H54 (cell line): Measurements from ENCODE around the gene EVI5L.
"Not testable (repeated sequence)": the region's sequence is repeated elsewhere in the genome, so short reads cannot be mapped to it uniquely, and the experiment has no call there.

Experiments used
- DNase-seq: peaks from one replicate; pipeline ENCODE4 v3.0.0; 2011; ENCODE audit warnings: low spot score, mixed read lengths; ENCODE audit not compliant: insufficient read length
- FAIRE-seq: peaks from 3 replicates; lab custom pipeline; 2011; peaks lifted over from hg19 to GRCh38; lab: Jason Lieb, UNC
- POLR2A ChIP-seq: IDR thresholded peaks from 2 replicates; pipeline ENCODE4 v1.6.1; 2011; ENCODE audit warnings: low read depth, mild to moderate bottlenecking, low read length

Gene EVI5L

GRCh38 chr19:7829561-7830271, at the start of gene EVI5L:
Gene EVI5L (plus strand): TSS chr19:7830218. CDS start chr19:7846543, 16,325 bp downstream.
- FAIRE-seq: peak; percentile 94

DNA sequence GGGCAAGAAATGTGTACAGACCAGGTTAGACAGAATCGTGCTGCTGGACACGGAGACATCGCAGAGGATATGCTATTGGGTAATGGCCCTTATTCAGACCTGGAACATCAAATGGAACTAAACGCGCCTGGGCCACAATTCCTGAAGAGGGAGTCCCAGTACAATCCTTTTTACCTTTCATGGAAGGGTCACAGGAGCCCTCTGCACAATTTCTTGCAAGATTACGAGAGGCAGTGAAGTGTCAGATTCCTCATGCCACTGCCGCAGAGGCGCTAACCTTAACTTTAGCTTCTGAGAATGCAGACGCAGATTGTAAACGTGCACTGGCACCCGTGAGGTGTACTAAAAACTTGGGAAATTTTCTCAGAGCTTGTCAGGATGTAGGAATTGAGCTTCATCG, 48.9 kb upstream of the EVI5L start:
- DNase-seq: no peak
- TF ChIP-seq POLR2A: no peak
- no peak for FAIRE-seq

More at GRCh38 chr19:7829561-7830271, at the start of gene EVI5L:
- DNase-seq: peak; percentile 94
- TF ChIP-seq POLR2A: no peak

DNA sequence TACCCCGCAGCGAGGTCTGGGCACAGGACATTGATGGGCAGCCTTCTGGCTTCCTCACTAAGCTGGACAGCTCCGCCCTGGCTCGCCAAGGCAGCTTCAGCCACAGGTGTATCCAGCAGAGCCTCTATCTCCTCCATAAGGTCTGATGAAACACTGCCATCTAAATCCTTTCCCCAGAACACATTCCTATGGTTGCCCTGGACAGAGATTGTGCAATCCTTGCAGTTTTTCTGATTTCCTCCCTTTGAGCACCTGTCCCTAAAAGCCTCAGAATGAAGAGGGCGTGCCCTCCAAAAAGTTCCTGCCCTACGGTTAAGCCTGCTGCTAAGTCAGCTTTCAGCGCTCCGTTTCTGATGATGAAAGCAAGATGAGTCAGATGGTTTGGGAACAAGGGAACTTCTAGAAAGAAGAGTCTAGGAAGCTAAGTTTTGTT, 46.0 kb upstream of the EVI5L start:
- DNase-seq: peak; percentile 64
- peak; percentile 60 for FAIRE-seq
- no peak for TF ChIP-seq POLR2A

GRCh38 chr19:7784856-7785255, 45.2 kb upstream of the EVI5L start:
- DNase-seq (no peak), FAIRE-seq (no peak)
- no peak for TF ChIP-seq POLR2A

DNA sequence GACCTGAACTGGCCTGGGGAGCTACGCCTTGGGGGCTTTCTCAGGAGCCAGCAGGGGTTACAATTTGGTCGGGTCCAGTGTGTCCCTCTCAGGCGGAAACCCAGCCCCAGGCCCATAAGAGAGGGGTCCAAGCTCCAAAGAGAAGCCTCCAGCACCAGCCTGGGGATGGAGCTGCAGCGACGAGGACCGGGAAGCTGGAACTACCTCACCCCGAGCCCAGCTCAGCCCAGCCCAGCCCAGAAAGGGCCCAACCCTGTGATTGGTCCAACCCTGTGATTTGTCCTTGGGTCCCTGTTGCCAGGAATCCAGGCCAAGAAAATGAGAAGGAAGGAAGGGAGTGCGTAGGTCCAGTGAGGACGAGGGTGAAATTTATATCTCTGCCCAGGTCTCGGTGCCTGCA, 42.9 kb upstream of the EVI5L start:
- FAIRE-seq (no peak), DNase-seq (no peak)
- no peak for TF ChIP-seq POLR2A

- no peak for FAIRE-seq
- TF ChIP-seq POLR2A: no peak
- no peak for DNase-seq
Observed at GRCh38 chr19:7787602-7788177, 42.3 kb upstream of the EVI5L start.

GRCh38 chr19:7788178-7788932, 41.7 kb upstream of the EVI5L start:
- TF ChIP-seq POLR2A: no peak
- DNase-seq (no peak), FAIRE-seq (no peak)

- TF ChIP-seq POLR2A: no peak
- DNase-seq (no peak), FAIRE-seq (no peak)
Observed at GRCh38 chr19:7788933-7789323, 41.1 kb upstream of the EVI5L start.

- TF ChIP-seq POLR2A: no peak
- no peak for DNase-seq
- no peak for FAIRE-seq
Observed at GRCh38 chr19:7789447-7789846, 40.6 kb upstream of the EVI5L start.

DNA sequence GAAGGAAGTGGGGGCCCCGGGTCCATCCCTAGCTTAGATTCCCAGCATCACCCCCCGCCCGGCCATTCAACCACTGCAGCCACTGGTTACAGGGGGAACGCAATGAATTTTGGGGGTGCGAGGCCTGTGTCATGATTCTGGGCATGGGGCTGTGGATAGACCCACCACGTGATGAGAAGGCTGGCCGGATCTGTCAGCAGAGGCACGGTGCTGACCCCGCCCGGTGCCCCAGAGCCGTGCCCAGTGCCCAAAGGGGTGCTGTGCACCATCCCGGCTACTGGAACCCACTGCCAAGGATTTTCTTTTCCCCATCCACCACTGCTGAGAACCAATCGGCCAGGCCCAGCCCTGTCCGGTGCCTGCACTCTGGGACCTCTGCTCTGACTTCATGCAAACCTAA, 39.6 kb upstream of the EVI5L start:
- FAIRE-seq: no peak
- DNase-seq: no peak
- no peak for TF ChIP-seq POLR2A

DNA sequence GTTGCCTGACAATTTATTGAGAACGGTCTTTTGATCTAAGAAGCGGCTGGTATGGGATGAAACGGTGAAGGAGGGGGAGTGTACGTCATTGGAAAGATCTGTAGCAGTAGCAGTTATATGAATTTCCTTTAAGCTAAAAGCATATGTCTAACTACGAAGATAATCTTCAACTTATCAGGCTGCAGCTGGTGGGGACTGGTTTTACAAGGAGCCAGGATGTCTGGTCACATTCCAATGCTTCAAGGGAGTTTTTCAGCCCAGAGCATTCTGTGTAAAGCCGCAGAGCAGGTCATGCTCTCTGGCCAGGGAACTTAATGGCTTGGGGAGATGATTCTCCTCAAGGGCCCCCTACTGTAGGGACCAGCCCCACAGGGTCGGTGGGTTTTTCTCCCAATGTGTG, 37.7 kb upstream of the EVI5L start:
- no peak for FAIRE-seq
- no peak for DNase-seq
- TF ChIP-seq POLR2A: no peak

GRCh38 chr19:7792701-7793100, 37.3 kb upstream of the EVI5L start:
- DNase-seq, FAIRE-seq: not testable (repeated sequence)

- TF ChIP-seq POLR2A: no peak
- no peak for FAIRE-seq
- DNase-seq: no peak
Observed at GRCh38 chr19:7793493-7793892, 36.5 kb upstream of the EVI5L start.

GRCh38 chr19:7795555-7796161, 34.4 kb upstream of the EVI5L start:
- no peak for TF ChIP-seq POLR2A
- DNase-seq: no peak
- FAIRE-seq: no peak
